Measurements from ENCODE around the gene STK17A. TPM values are rescaled to one million over a fixed set of nuclear protein-coding genes. Genes with fewer than 3 reads are reported as not detected.

STK17A gene
- total RNA-seq, 4 donors from 2014 or later: 16.0 to 18.5 (median 17.8) TPM

DNA sequence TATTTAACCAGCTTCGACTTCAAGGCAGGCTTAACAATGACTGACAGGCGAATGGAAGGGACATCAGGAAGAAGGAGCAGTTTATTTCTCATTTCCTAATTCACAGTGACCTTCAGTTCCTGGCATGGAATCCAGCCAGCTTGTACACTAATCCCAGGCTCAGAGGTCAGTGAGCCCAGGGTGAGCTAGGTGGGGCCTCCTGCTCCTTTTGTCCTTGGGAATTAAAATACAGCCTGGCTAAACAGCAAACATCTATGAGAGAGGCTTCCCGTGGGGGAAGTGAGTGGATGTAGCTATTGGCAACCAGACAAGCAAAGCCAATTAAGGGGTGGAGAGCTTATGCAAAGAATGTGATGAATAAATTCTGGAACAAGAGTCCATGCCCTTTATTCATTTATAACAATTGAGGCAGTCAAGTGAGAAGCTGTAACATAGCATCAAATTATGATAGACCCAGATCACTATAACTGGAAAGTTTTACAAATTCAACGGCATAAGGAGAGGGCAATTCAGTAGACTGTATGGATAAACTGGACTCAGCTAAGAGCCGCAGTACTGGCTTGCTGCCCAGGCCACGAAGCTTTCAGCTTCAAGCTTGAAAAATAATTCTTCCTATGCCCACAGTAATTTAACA lies 57.1 kb downstream of the STK17A start:
- TF ChIP-seq, protein P1, sequence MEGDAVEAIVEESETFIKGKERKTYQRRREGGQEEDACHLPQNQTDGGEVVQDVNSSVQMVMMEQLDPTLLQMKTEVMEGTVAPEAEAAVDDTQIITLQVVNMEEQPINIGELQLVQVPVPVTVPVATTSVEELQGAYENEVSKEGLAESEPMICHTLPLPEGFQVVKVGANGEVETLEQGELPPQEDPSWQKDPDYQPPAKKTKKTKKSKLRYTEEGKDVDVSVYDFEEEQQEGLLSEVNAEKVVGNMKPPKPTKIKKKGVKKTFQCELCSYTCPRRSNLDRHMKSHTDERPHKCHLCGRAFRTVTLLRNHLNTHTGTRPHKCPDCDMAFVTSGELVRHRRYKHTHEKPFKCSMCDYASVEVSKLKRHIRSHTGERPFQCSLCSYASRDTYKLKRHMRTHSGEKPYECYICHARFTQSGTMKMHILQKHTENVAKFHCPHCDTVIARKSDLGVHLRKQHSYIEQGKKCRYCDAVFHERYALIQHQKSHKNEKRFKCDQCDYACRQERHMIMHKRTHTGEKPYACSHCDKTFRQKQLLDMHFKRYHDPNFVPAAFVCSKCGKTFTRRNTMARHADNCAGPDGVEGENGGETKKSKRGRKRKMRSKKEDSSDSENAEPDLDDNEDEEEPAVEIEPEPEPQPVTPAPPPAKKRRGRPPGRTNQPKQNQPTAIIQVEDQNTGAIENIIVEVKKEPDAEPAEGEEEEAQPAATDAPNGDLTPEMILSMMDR (IDR thresholded peaks at IDR 0.05; ENCODE audit: low read depth): no peak

DNA sequence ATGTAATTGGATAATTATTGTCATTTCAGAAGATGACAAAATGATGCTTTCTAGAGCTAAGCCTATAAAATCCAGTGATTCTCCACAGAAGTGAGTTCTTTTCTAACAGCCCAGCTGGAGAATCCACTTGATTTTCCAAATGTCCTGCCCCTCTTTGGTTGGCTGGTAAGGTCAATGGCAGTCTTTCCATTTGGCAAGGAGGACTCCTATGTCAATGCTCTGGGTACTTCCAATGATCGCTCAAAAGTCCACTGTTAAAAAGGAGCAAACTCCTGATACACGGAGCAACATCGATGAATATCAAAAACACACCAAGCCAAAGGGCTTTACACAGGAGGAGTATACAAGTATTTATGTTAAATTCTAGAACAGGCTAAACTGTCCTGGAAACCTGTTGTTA lies 57.8 kb downstream of the STK17A start:
- TF ChIP-seq, protein P1 (IDR thresholded peaks at IDR 0.05; ENCODE audit: low read depth): no peak

GRCh38 chr7:43642897-43643630 lies 60.2 kb downstream of the STK17A start:
- TF ChIP-seq, protein P1 (IDR thresholded peaks at IDR 0.05; ENCODE audit: low read depth): no peak

- TF ChIP-seq, protein P1 (IDR thresholded peaks at IDR 0.05; ENCODE audit: low read depth): no peak
These were observed 60.9 kb downstream of the STK17A start for GRCh38 chr7:43643846-43644245.

- TF ChIP-seq, protein P1 (IDR thresholded peaks at IDR 0.05; ENCODE audit: low read depth): no peak
These were observed 62.9 kb downstream of the STK17A start for GRCh38 chr7:43645699-43646226.

GRCh38 chr7:43646603-43647338 lies 63.9 kb downstream of the STK17A start:
- TF ChIP-seq, protein P1 (IDR thresholded peaks at IDR 0.05; ENCODE audit: low read depth): no peak

DNA sequence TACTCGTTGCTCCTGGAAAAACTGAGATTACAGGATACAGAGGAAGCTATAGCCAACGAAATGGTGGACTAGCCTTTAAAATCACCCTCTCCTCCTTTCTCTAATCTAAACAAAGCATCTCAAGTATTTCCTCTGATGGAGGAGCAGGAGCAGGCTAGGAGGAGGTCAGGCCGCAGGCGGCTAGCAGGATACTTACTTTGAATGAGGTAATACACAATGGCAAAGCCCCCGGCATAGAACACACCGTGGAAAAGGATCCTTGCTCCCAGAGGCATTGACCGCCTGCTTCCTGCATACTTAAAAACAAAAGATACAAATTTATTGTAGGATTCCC lies 64.4 kb downstream of the STK17A start:
- TF ChIP-seq, protein P1 (IDR thresholded peaks at IDR 0.05; ENCODE audit: low read depth): no peak
